WTC11 (cell line): ENCODE results near the gene LILRB3. TPM values are rescaled to one million over a fixed set of nuclear protein-coding genes. Genes with fewer than 3 reads are reported as not detected.

Experiments used
- ATAC-seq: fragments of 200-7000 bp; cut with Tn5 transposase; 2 replicates; pipeline ENCODE4 v1.10.0; 2021; ENCODE audit warnings: mild to moderate bottlenecking, moderate library complexity
- CTCF ChIA-PET: fragments of 300-600 bp; sonication (Branson Sonifier 250); formaldehyde crosslinking; loops from one replicate; lab custom pipeline; 2021; ENCODE audit warnings: antibody characterized with exemption; lab: Charles Lee
- POLR2A ChIA-PET: fragments of 350-600 bp; sonication (Branson Sonifier 250); formaldehyde crosslinking; loops from one replicate; lab custom pipeline; 2021; ENCODE audit warnings: antibody characterized with exemption; lab: Charles Lee
- DNase-seq: peaks from one replicate; pipeline ENCODE4 v3.0.0; 2021; ENCODE audit warnings: low spot score
- H3K27ac Mint-ChIP-seq: 2 replicates; pipeline ENCODE4 v1.8.0; 2021; ENCODE audit warnings: mixed read lengths
- H3K27me3 Mint-ChIP-seq: 2 replicates; pipeline ENCODE4 v1.8.0; 2021; ENCODE audit warnings: low read depth, mild to moderate bottlenecking, moderate library complexity, mixed read lengths
- H3K36me3 Mint-ChIP-seq: 2 replicates; pipeline ENCODE4 v1.8.0; 2021; ENCODE audit warnings: mixed read lengths
- H3K4me1 Mint-ChIP-seq: 2 replicates; pipeline ENCODE4 v1.8.0; 2022; ENCODE audit warnings: mixed read lengths
- H3K4me3 Mint-ChIP-seq: 2 replicates; pipeline ENCODE4 v1.8.0; 2021; ENCODE audit warnings: mild to moderate bottlenecking, moderate library complexity, mixed read lengths
- H3K9me3 Mint-ChIP-seq: 2 replicates; pipeline ENCODE4 v1.8.0; 2021; ENCODE audit warnings: mixed read lengths
- CREB1 ChIP-seq: sonication (generic); formaldehyde crosslinking; IDR thresholded peaks from 2 replicates; pipeline ENCODE4 v1.8.0; 2023; ENCODE audit warnings: mild to moderate bottlenecking, missing genetic modification reagents
- EMX1 ChIP-seq: fragments of 250-450 bp; sonication (Bioruptor Pico); IDR thresholded peaks from 2 replicates; pipeline ENCODE4 v1.8.0; 2021; ENCODE audit warnings: mild to moderate bottlenecking
- ESRRA ChIP-seq: sonication (generic); formaldehyde crosslinking; IDR thresholded peaks from 2 replicates; pipeline ENCODE4 v1.8.1; 2022; ENCODE audit warnings: mild to moderate bottlenecking, missing genetic modification reagents, borderline replicate concordance
- FOXK1 ChIP-seq: sonication (generic); formaldehyde crosslinking; IDR thresholded peaks from 2 replicates; pipeline ENCODE4 v1.8.0; 2022; ENCODE audit warnings: mild to moderate bottlenecking, moderate library complexity, missing genetic modification reagents
- MXD4 ChIP-seq: fragments of 250-450 bp; sonication (Bioruptor Pico); IDR thresholded peaks from 2 replicates; pipeline ENCODE4 v1.8.0; 2021; ENCODE audit warnings: mild to moderate bottlenecking, moderate library complexity, borderline replicate concordance
- RORB ChIP-seq: fragments of 250-450 bp; sonication (Bioruptor Pico); IDR thresholded peaks from 2 replicates; pipeline ENCODE4 v1.9.0; 2021; ENCODE audit warnings: mild to moderate bottlenecking
- SMAD3 ChIP-seq: sonication (generic); formaldehyde crosslinking; IDR thresholded peaks from 2 replicates; pipeline ENCODE4 v1.8.0; 2022; ENCODE audit warnings: missing genetic modification reagents, mild to moderate bottlenecking, borderline replicate concordance
- ZNF121 ChIP-seq: sonication (generic); formaldehyde crosslinking; IDR thresholded peaks from 2 replicates; pipeline ENCODE4 v1.8.0; 2023; ENCODE audit warnings: missing genetic modification reagents
- ZNF138 ChIP-seq: sonication (generic); formaldehyde crosslinking; conservative IDR thresholded peaks from 2 replicates; pipeline ENCODE4 v1.8.1; 2022; ENCODE audit warnings: mild to moderate bottlenecking, moderate library complexity, missing genetic modification reagents
- ZNF671 ChIP-seq: fragments of 250-450 bp; sonication (Bioruptor Pico); IDR thresholded peaks from 2 replicates; pipeline ENCODE4 v1.8.0; 2021; ENCODE audit warnings: mild to moderate bottlenecking
- total RNA-seq: library from RNA; stranded (reverse); gene quantifications from 3 replicates; pipeline ENCODE4 v1.2.3, GENCODE V29; 2021
- TF ChIP-seq, protein P1 (sequence below): sonication (generic); formaldehyde crosslinking; IDR thresholded peaks from 2 replicates; pipeline ENCODE4 v1.8.1; 2022; ENCODE audit warnings: missing genetic modification reagents, borderline replicate concordance
- TF ChIP-seq, protein P2 (sequence below): fragments of 250-450 bp; sonication (Bioruptor Pico); IDR thresholded peaks from 2 replicates; pipeline ENCODE4 v1.9.0; 2021; ENCODE audit warnings: mild to moderate bottlenecking, borderline replicate concordance
- TF ChIP-seq, protein P3 (sequence below): sonication (generic); formaldehyde crosslinking; IDR thresholded peaks from 2 replicates; pipeline ENCODE4 v1.8.1; 2023; ENCODE audit warnings: mild to moderate bottlenecking, missing genetic modification reagents
- TF ChIP-seq, protein P4 (sequence below): sonication (generic); formaldehyde crosslinking; conservative IDR thresholded peaks from 2 replicates; pipeline ENCODE4 v1.8.1; 2023; ENCODE audit warnings: mild to moderate bottlenecking, low read depth, missing genetic modification reagents, moderate library complexity
- TF ChIP-seq, protein P5 (sequence below): fragments of 200-600 bp; IDR thresholded peaks from 2 replicates; pipeline ENCODE4 v1.8.0; 2022; ENCODE audit warnings: antibody characterized with exemption
- TF ChIP-seq, protein P6 (sequence below): fragments of 250-450 bp; sonication (Bioruptor Pico); IDR thresholded peaks from 2 replicates; pipeline ENCODE4 v1.9.0; 2021; ENCODE audit warnings: moderate library complexity, mild to moderate bottlenecking, inconsistent platforms, borderline replicate concordance
- TF ChIP-seq, protein P7 (sequence below): sonication (generic); formaldehyde crosslinking; IDR thresholded peaks from 2 replicates; pipeline ENCODE4 v1.8.0; 2022; ENCODE audit warnings: mild to moderate bottlenecking, missing genetic modification reagents

The LILRB3 gene
- total RNA-seq, 1 experiment from 2014 or later = not detected

DNA sequence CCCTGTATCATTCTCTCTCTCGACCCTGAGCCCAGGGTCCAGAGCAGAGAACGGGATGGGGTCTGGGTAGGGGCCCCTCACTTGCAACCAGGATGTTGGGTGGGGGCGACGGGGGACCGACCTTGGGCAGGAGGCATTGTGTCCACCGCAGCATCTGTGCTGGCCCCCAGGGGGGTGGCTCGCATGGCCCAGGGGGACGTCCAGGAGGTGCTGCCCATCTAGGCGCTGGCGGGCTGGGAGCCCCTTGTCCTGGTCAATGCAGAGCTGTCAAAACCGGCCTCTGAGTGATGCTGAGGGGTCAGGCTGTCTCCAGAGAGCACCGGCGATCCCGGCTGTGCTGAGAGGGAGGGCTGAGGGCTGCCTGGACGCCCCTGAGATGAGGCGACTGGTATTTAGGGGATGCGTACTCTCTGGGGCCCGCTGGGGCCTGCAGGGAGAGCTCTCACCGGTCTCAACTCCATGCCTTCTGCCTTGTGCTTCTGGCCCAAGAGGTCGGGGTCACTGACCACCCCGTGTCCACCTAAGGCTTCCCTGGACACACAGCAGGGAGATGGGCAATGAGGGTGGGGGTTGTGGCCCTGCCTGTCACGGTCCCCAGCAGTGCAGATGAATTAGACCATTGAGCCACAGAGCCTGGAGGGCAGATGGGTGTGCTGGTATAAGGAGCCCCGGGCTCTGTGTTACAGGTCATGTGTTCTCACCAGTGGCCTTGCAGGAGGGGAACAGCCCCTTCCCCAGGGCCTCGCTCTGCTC is 13.6 kb downstream of the LILRB3 start (continued):
- TF ChIP-seq, protein P1, sequence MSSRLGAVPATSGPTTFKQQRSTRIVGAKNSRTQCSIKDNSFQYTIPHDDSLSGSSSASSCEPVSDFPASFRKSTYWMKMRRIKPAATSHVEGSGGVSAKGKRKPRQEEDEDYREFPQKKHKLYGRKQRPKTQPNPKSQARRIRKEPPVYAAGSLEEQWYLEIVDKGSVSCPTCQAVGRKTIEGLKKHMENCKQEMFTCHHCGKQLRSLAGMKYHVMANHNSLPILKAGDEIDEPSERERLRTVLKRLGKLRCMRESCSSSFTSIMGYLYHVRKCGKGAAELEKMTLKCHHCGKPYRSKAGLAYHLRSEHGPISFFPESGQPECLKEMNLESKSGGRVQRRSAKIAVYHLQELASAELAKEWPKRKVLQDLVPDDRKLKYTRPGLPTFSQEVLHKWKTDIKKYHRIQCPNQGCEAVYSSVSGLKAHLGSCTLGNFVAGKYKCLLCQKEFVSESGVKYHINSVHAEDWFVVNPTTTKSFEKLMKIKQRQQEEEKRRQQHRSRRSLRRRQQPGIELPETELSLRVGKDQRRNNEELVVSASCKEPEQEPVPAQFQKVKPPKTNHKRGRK = no peak
- TF ChIP-seq, protein P2, sequence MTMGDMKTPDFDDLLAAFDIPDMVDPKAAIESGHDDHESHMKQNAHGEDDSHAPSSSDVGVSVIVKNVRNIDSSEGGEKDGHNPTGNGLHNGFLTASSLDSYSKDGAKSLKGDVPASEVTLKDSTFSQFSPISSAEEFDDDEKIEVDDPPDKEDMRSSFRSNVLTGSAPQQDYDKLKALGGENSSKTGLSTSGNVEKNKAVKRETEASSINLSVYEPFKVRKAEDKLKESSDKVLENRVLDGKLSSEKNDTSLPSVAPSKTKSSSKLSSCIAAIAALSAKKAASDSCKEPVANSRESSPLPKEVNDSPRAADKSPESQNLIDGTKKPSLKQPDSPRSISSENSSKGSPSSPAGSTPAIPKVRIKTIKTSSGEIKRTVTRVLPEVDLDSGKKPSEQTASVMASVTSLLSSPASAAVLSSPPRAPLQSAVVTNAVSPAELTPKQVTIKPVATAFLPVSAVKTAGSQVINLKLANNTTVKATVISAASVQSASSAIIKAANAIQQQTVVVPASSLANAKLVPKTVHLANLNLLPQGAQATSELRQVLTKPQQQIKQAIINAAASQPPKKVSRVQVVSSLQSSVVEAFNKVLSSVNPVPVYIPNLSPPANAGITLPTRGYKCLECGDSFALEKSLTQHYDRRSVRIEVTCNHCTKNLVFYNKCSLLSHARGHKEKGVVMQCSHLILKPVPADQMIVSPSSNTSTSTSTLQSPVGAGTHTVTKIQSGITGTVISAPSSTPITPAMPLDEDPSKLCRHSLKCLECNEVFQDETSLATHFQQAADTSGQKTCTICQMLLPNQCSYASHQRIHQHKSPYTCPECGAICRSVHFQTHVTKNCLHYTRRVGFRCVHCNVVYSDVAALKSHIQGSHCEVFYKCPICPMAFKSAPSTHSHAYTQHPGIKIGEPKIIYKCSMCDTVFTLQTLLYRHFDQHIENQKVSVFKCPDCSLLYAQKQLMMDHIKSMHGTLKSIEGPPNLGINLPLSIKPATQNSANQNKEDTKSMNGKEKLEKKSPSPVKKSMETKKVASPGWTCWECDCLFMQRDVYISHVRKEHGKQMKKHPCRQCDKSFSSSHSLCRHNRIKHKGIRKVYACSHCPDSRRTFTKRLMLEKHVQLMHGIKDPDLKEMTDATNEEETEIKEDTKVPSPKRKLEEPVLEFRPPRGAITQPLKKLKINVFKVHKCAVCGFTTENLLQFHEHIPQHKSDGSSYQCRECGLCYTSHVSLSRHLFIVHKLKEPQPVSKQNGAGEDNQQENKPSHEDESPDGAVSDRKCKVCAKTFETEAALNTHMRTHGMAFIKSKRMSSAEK (CRISPR knock-in tag) = peak; percentile 63; the same call in 1 of the 2 replicates
- TF ChIP-seq ZNF671 (CRISPR knock-in tag) (peak; percentile 36), CREB1 (CRISPR knock-in tag) (no peak)

DNA sequence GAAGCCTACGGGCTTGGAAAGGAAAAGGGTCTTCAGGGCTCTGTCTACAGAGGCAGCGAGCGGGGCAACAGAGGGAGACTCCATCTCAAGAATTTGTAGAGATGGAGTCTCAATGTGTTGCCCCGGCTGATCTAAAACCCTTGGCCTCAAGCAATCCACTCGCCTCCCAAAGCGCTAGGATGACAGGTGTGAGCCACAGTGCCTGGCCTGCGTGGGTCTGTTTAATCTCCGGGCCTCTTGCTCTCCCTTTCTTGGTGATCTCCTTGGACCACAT is 14.1 kb downstream of the LILRB3 start:
- H3K4me1 Mint-ChIP-seq = peaks cover 40% of the 10 kb centered on the region
- H3K27me3 Mint-ChIP-seq = no peaks in the 10 kb centered on the region; the same call in 1 of the 2 replicates
- peaks cover 52% of the 10 kb centered on the region for H3K36me3 Mint-ChIP-seq
- POLR2A ChIA-PET = interaction anchor here (1.5 to 3.9 kb wide), 4 partner anchors 9 to 57 kb away, joined by 4 to 21 read pairs (median 7); partner anchors contain the start of genes MBOAT7, RPS9 and TSEN34
- no peaks in the 10 kb centered on the region for H3K9me3 Mint-ChIP-seq
- ATAC-seq (peak; percentile 18; the same call in 1 of the 2 replicates), DNase-seq (no peak)
- H3K27ac Mint-ChIP-seq = peak overlapping the region; percentile 97
- H3K4me3 Mint-ChIP-seq = no peak overlapping the region
- CTCF ChIA-PET = interaction anchor here (0.8 to 2.6 kb wide), 4 partner anchors 19 to 57 kb away, joined by 4 to 14 read pairs (median 4); partner anchors contain the start of gene MBOAT7
- TF ChIP-seq, protein P3, sequence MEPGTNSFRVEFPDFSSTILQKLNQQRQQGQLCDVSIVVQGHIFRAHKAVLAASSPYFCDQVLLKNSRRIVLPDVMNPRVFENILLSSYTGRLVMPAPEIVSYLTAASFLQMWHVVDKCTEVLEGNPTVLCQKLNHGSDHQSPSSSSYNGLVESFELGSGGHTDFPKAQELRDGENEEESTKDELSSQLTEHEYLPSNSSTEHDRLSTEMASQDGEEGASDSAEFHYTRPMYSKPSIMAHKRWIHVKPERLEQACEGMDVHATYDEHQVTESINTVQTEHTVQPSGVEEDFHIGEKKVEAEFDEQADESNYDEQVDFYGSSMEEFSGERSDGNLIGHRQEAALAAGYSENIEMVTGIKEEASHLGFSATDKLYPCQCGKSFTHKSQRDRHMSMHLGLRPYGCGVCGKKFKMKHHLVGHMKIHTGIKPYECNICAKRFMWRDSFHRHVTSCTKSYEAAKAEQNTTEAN = no peak
- TF ChIP-seq, protein P4, sequence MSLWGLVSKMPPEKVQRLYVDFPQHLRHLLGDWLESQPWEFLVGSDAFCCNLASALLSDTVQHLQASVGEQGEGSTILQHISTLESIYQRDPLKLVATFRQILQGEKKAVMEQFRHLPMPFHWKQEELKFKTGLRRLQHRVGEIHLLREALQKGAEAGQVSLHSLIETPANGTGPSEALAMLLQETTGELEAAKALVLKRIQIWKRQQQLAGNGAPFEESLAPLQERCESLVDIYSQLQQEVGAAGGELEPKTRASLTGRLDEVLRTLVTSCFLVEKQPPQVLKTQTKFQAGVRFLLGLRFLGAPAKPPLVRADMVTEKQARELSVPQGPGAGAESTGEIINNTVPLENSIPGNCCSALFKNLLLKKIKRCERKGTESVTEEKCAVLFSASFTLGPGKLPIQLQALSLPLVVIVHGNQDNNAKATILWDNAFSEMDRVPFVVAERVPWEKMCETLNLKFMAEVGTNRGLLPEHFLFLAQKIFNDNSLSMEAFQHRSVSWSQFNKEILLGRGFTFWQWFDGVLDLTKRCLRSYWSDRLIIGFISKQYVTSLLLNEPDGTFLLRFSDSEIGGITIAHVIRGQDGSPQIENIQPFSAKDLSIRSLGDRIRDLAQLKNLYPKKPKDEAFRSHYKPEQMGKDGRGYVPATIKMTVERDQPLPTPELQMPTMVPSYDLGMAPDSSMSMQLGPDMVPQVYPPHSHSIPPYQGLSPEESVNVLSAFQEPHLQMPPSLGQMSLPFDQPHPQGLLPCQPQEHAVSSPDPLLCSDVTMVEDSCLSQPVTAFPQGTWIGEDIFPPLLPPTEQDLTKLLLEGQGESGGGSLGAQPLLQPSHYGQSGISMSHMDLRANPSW = no peak
- TF ChIP-seq, protein P5, sequence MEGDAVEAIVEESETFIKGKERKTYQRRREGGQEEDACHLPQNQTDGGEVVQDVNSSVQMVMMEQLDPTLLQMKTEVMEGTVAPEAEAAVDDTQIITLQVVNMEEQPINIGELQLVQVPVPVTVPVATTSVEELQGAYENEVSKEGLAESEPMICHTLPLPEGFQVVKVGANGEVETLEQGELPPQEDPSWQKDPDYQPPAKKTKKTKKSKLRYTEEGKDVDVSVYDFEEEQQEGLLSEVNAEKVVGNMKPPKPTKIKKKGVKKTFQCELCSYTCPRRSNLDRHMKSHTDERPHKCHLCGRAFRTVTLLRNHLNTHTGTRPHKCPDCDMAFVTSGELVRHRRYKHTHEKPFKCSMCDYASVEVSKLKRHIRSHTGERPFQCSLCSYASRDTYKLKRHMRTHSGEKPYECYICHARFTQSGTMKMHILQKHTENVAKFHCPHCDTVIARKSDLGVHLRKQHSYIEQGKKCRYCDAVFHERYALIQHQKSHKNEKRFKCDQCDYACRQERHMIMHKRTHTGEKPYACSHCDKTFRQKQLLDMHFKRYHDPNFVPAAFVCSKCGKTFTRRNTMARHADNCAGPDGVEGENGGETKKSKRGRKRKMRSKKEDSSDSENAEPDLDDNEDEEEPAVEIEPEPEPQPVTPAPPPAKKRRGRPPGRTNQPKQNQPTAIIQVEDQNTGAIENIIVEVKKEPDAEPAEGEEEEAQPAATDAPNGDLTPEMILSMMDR = no peak
- TF ChIP-seq MXD4 (CRISPR knock-in tag) (no peak), RORB (CRISPR knock-in tag) (no peak), EMX1 (no peak; the same call in 1 of the 2 replicates), ZNF138 (no peak), ZNF121 (CRISPR knock-in tag) (peak; percentile 57), SMAD3 (CRISPR knock-in tag) (0 out of 2 replicates have a peak, but pooled peaks have one; percentile 2), ESRRA (no peak), FOXK1 (CRISPR knock-in tag) (no peak)
- TF ChIP-seq, protein P6, sequence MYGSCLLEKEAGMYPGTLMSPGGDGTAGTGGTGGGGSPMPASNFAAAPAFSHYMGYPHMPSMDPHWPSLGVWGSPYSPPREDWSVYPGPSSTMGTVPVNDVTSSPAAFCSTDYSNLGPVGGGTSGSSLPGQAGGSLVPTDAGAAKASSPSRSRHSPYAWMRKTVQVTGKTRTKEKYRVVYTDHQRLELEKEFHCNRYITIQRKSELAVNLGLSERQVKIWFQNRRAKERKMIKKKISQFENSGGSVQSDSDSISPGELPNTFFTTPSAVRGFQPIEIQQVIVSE = no peak
- TF ChIP-seq, protein P7, sequence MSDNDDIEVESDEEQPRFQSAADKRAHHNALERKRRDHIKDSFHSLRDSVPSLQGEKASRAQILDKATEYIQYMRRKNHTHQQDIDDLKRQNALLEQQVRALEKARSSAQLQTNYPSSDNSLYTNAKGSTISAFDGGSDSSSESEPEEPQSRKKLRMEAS = no peak
- TF ChIP-seq, protein P2 (CRISPR knock-in tag) = 0 out of 2 replicates have a peak, but pooled peaks have one; percentile 1
